HG03342 (cell line): ENCODE data around the gene SPCS1.
"Not testable (repeated sequence)": the region's sequence is repeated elsewhere in the genome, so short reads cannot be mapped to it uniquely, and the experiment has no call there.

Experiments used
- ATAC-seq: cut with Tn5 transposase; IDR thresholded peaks from one replicate; pipeline ENCODE4 v1.9.1; 2021; ENCODE audit warnings: mild to moderate bottlenecking, moderate library complexity; ENCODE audit not compliant: unreplicated experiment

The SPCS1 gene

GRCh38 chr3:52728753-52729152, 22.8 kb downstream of the SPCS1 start:
- ATAC-seq = not testable (repeated sequence)

DNA sequence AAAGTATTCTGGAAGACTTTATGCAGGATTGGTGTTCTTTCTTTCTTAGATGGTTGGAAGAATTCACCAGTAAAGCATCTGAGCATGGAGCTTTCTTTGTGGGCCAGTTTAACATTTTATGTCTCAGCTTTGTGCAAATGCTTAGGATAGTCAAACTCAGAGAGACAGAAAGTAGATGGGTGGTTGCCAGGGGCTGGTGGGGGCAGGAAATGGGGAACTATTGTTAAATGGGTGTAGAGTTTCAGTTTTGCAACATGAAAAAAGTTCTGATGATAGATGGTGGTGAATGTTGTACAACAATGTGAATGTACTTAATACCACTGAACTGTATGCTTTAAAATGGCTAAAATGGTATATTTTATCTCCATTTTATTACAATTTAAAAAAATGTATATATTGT, 24.8 kb downstream of the SPCS1 start:
- ATAC-seq = no peak

DNA sequence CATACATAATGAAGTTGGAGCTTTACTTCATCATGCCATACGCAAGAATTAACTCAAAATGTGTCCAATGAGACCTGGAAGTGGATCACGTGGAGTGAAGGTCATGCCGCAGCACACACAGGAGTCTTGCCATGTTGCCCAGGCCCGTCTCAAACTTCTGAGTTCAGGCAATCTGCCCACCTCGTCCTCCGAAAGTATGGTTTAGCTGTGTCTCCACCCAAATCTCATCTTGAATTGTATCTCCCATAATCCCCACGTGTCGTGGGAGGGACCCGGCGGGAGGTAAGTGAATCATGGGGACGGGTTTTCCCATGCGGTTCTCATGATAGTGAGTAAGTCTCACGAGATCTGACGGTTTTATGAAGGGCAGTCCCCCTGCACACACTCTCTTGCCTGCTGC, 25.7 kb downstream of the SPCS1 start:
- ATAC-seq = no peak

DNA sequence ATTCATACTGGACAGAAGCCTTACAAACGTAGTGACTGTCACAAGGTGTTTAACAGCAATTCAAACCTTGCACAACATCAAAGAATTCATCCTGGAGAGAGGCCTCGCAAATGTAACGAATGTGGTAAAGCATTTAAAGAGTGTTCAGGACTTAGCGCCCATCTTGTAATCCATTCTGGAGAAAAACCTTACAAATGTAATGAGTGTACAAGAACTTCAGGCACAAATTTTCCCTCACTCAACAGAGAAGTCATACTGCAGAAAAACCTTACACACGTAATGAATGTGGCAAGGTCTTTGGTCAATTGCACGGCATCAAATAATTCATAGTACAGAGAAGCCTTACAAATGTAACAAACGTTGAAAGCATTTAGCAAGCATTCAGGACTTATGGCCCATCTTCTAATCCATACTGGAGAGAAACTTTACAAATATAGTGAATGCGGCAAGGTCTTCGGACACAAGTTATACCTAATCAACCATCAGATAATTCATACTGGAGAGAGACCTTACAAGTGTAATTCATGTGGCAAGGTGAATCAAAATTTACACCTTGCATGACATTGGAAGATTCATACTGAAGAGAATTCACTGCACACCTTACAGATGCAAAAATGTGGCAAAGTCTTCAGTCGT, 27.5 kb downstream of the SPCS1 start:
- ATAC-seq = no peak

- no peak for ATAC-seq
These were observed 33.8 kb downstream of the SPCS1 start for GRCh38 chr3:52739730-52740129.

DNA sequence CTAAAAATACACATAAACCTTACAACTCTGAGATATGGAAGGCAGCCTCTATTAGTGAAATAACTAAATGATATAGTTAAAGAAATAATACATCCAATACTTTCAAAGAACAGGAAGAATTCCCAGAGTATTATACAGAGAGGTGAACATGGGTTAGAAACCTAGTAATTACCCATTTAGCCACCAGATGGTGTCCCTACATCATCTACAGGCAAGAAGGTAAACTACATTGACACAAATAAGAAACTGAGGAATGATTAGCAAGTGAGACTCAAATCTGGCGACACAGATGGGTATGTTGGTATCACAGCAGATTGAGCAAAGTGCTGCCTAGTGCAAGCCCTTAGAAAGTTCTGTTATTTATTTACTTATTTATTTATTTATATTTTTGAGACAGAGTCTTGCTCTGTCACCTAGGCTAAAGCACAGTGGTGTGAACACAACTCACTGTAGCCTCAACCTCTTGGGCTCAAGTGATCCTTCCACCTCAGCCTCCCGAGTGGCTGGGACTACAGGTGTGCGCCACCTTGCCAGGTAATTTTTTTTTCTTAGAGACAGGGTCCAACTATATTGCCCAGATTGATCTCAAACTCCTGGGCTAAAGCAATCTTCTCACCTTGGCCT, 36.6 kb downstream of the SPCS1 start:
- no peak for ATAC-seq

DNA sequence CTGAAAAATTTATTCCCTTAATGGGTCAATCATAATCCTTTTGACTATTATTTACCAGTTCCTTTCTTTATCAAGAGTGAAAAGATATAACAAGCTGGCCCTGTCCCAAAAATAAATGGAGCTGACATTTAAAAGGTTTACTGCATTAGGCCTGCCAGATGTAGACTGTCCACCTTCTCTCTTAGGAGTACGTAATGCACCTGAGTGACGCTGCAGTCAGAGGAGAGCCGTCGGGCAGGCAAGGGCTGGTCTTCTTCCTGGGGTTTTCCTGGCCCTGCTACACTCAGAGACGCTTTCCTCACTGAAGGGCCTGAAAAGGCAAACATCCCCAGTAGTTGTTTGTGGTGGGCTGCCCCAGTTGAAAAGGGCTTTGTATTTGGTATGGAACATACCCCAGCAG, 37.2 kb downstream of the SPCS1 start:
- ATAC-seq = no peak

DNA sequence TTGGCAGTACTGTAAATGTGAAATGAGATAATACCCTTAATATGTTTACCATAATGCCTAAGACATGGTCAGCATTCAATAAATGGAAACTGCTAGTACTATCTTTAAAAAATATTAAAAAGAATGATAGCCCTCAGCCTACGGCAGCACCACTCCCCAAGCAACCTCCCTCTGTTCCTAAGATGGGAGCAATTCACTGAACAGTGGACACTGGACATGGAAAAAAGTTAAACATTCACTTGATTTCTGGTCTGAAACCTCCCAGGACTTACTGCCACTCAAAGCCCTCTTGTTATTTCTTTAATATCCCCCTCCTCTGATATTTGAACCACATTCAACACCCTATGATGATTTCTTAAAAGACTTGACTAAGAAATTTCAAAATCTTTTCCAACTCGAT, 37.8 kb downstream of the SPCS1 start:
- no peak for ATAC-seq

DNA sequence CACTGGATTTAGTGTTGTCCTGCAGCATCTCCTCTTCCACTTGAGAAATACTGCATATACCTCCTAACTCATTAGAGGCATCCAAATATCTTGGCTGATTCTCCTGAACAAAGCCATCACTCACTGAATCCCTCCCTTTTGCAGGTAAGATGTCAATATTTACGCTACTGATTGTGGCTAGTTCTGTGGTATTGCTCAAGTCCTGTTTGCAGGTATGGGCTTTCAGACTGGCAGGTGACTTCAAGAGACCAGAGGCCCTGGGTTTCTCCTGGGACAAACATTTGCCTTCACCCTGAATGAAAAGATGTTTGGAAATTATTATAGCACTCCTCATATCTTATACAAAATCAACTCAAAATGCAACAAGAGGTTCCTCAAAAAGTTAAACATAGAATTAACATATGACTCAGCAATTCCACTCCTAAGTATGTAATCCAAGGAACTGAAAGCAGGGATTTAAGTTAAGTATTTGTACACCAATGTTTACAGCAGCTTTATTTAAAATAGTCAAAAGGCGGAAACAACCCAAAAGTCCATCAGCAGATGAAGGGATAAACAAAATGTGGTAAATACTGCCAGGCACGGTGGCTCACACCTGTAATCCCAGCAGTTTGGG, 46.2 kb downstream of the SPCS1 start:
- ATAC-seq = no peak

GRCh38 chr3:52754373-52754772, 48.5 kb downstream of the SPCS1 start:
- ATAC-seq = no peak

- no peak for ATAC-seq
These were observed 50.2 kb downstream of the SPCS1 start for GRCh38 chr3:52756141-52756540.
